HG03095 (cell line): Measurements from ENCODE around the gene KHDC4.

ENCODE experiments used
- ATAC-seq: cut with Tn5 transposase; IDR thresholded peaks from one replicate; pipeline ENCODE4 v1.9.1; 2021; ENCODE audit warnings: moderate library complexity; ENCODE audit not compliant: unreplicated experiment

The KHDC4 gene

GRCh38 chr1:155877945-155878344, 56.3 kb downstream of the KHDC4 start:
- ATAC-seq = no peak

GRCh38 chr1:155873860-155874259, 60.4 kb downstream of the KHDC4 start:
- no peak for ATAC-seq

- no peak for ATAC-seq
These were observed 61.7 kb downstream of the KHDC4 start for GRCh38 chr1:155872527-155872926.

- no peak for ATAC-seq
These were observed 62.8 kb downstream of the KHDC4 start for GRCh38 chr1:155871390-155871789.

GRCh38 chr1:155867766-155868165, 66.4 kb downstream of the KHDC4 start:
- no peak for ATAC-seq

- ATAC-seq = no peak
These were observed 69.8 kb downstream of the KHDC4 start for GRCh38 chr1:155864393-155864792.
